Endometrial microvascular endothelial cells (primary cell): Measurements from ENCODE around the gene LIPA. TPM values are rescaled to one million over a fixed set of nuclear protein-coding genes. Genes with fewer than 3 reads are reported as not detected.
"Not testable (repeated sequence)": the region's sequence is repeated elsewhere in the genome, so short reads cannot be mapped to it uniquely, and the experiment has no call there.

ENCODE experiments used
- in situ Hi-C: cut with HindIII; loops from 2 replicates; pipeline ENCODE4 v1.10.0; 2017; ENCODE audit warnings: low sequenced_read_pairs, low pct_unique_long_range_greater_than_20kb; ENCODE audit errors: inconsistent ontology term
- total RNA-seq: library from RNA; depleted of rRNA; stranded (reverse); fragments of >200 nt; gene quantifications from one replicate; pipeline ENCODE4 v1.2.3, GENCODE V29; 2015; ENCODE audit errors: inconsistent ontology term

The LIPA gene
- total RNA-seq, 1 donor from 2014 or later = 26.7 TPM

DNA sequence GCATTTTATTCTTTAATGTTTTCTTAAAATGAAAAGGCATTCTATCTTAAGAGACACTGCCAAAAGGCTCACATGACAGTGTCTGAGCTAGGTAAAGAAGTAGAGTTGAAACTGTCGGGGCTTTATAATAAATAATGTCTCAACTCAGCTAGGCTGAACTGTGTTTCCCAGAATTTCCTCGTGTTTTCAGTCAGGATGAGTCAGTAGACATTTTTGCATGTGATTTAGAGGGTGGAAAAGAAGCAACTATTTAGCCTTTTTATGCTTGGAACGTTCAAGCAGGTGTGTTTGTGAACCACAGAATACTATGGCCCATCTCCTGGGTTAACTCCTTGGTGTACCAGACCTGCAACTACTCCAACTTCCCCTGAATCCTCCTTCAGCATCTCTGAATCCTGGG, 23.4 kb upstream of the LIPA start:
- in situ Hi-C loops = no loop called here

- in situ Hi-C loops = no loop called here
Observed at GRCh38 chr10:89273680-89274079, 22.1 kb upstream of the LIPA start.

DNA sequence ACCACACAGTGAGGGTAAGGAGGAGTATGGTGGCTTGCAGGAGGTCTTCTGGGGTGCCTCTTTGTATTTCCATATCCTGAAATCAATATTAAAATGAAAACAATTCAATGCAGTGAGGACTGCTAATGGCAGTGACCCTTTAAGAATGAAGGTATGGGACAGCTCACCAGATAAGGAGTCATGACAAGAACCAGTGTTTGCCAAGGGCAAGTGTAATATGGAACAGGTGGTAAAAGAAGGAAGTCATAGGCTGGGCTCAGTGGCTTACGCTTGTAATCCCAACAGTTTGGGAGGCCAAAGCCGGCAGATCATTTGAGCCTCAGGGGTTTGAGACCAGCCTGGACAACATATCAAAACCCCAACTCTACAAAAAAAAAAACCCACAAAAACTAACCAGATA, 20.0 kb upstream of the LIPA start:
- in situ Hi-C loops = no loop called here

GRCh38 chr10:89270153-89270483, 18.5 kb upstream of the LIPA start:
- in situ Hi-C loops = no loop called here

DNA sequence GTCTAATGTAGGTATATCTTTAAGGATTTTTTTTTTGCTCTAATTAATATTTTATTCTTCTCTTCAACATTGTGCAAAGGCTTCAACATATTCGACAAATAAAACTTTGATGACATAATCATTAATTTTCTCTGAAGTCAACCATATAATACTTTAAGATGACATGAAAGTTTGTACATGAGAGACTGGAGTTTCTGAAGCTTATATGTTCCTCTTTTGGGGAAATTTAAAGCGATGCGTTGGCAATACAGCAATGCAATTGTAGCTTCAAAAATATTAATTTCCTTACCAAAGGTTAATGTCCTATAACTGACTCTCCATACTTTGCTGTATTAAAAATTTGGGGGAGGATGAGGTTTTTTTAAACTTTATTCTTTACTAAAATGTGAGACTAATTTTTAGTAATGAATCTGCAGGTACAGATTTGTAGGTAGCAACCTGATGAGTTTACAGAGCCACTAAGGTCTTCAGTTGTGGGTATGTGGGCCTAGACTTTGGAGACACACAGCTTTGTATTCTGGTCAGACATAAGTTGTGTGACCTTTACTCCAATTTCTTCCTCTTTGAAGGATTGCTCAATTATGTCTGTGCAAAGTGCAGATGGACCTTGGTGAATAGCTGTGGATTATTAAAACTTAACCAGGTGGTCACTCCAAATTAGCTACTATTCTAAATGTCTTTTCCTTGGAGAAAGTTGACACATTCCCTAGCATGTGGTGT, 18.0 kb upstream of the LIPA start:
- in situ Hi-C loops = no loop called here

- in situ Hi-C loops = no loop called here
Observed at GRCh38 chr10:89266721-89267453, 15.3 kb upstream of the LIPA start.

DNA sequence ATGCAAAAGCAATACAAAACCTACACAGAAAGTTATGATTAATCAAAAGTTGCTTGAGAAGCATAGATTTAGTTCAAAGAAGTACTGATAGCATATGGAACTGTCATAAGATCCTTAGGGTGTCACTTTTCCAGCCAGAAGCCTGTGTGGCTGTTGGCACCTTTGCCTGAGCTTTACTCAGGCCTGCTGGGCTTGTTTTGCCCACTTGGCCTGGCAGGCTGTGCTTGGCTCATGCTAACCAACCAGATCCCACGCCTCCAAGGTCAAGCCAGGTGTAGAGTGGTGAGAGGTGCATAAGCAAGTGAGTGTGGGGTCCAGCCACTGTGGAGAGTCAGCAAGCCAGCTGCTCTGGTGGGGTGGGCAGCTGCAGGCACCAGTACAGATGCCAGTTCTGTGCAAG, 12.0 kb upstream of the LIPA start:
- in situ Hi-C loops = no loop called here

DNA sequence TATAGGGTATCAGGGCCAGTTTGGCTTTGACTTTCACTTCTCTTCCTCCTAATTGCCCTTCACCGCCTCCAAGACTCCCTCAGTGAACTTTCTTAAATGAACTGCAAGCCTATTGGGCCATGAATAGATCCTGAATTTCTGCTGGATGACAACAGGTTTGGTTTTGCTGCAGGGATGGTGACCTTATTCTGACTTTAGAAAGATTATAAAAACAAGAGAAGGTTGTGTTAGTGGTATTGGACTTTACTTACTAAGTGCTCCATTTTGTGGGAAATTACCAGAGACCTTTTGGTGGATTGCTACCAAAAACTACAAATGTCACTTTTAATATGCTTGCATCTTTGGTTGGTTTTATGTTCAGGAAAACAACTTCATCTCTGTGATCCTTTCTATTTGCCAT, 11.5 kb upstream of the LIPA start:
- in situ Hi-C loops = no loop called here

- in situ Hi-C loops = no loop called here
Observed at GRCh38 chr10:89262086-89263051, 10.8 kb upstream of the LIPA start.

DNA sequence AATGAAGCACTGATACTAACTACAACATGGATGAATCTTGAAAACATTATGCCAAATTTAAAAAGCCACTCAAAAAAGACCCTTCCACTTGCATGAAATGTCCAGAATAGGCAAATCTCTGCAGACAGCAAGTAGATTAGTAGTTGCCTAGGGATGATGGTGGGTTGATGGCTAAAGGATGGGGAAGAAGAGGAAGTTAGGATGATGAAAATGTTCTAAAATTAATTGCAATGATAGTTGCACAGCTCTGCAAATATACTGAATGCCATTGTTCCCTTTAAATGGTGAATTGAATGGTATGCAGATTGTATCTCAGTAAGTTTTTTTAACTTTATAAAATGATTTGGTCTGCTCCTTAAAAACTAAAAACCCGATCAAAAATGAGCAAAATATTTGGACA, 7.3 kb upstream of the LIPA start:
- in situ Hi-C loops = no loop called here

GRCh38 chr10:89257581-89257980, 6.0 kb upstream of the LIPA start:
- in situ Hi-C loops = no loop called here

DNA sequence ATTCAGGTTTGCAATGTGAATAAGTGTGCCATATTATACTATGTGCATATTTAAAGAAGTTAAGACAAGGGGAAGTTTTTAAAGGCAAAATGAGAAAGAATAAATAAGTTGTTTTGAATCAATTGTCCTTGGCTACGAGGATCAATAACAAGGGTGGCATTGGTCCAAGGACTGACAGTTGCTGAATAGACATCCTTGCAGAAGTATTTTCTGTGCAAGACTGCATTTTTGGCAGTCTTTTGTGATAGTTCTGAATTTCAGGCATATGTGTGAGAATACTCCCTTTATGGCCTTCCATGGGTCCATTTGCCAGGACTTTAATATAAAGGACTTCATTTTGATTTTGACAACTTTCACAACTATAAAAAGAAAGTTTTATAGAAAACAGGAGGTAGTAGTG, 5.4 kb upstream of the LIPA start:
- in situ Hi-C loops = no loop called here

DNA sequence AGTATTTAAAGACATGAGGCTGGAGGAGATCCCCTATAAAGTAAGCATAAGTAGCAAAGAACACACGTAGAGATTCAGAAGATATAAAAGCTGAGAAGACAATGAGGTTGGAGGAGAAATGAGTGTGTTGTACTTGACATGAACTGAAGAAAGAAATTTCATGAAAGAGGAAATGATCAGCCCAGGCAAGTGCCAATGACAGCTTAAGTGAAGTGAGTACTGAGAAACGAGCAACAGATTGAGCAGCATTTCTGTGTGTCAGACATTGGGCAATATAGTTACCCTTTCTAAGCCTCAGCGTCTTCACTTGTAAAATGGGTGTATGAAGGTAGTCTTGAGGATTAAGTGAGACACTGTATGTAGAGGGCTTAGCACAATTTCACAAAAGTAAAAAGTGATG, 4.8 kb upstream of the LIPA start:
- in situ Hi-C loops = no loop called here

GRCh38 chr10:89255793-89256192, 4.2 kb upstream of the LIPA start:
- in situ Hi-C loops = no loop called here

GRCh38 chr10:89255091-89255579, 3.6 kb upstream of the LIPA start:
- in situ Hi-C loops = not testable (repeated sequence)

- in situ Hi-C loops = no loop called here
Observed at GRCh38 chr10:89252225-89252585, 630 bp upstream of the LIPA start.

DNA sequence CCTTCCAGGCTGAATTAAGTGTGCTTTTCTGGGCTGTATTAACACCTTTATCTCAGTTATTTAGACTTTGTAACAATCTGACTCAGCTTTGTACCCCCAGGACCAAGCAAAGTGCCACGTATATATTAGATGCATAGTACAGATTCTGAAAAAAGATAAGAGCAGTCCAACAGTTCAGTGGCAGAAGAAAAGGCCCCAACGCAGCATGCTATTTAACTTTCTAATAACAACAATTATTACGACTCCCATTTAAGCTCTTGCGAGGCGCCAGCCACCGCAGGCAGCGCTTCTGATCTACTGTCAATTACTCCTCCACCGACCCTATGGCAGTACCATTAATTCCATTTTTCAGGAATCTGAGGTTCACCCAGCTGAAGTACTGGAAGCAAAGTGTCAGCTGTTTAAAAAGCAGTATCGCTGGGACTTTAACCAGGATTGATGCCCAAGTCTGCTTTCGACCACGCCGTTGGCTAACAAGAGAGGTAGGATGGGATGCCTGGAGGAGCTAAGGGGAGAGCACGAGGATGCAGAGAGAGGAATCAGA, 638 bp downstream of the LIPA start:
- in situ Hi-C loops = no loop called here

DNA sequence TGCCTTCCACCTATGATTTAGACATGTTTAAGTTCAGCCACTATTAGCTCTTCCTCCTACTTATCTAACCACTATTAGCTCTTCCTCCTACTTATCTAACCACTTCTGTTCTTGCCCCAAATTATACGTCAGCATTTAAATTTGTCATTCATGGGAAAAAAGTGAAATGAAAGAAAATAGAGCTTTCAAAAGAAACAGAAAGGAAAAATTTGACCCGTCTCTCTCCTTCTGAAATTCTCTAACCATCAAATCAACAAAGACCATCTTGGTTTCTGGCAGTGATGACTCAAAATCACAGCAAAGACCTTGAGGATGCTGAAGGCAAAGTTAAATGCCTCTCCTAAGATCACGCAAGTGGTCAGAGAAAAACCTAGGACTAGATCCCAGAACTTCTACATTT, 2.6 kb downstream of the LIPA start:
- in situ Hi-C loops = no loop called here

DNA sequence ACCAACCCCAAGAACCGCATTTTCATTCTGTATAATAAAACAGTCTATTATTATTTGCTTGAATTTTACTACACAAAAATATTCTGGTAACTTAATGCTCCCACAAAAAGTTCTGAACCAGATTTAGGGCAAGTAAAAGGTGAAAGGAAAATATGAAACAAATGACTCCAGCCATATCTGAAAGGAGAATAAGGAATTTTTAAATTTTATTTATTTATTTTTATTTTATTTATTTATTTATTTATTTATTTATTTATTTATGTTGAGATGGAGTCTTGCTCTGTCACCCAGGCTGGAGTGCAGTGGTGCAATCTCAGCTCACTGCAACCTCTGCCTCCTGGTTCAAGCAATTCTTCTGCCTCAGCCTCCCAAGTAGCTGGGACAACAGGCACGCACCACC, 4.0 kb downstream of the LIPA start:
- in situ Hi-C loops = not testable (repeated sequence)
